Mucosa of stomach (tissue), 1 donor: ENCODE data around the gene BAIAP2.
"Not testable (repeated sequence)": the region's sequence is repeated elsewhere in the genome, so short reads cannot be mapped to it uniquely, and the experiment has no call there.

Experiments
- H3K27me3 ChIP-seq: one replicate; pipeline ENCODE4 v1.7.0; 2013; ENCODE audit warnings: mild to moderate bottlenecking, low read length; ENCODE audit not compliant: control insufficient read depth, insufficient read depth
- H3K36me3 ChIP-seq: one replicate; pipeline ENCODE4 v1.7.0; 2013; ENCODE audit warnings: low read length; ENCODE audit not compliant: control insufficient read depth, insufficient read depth
- H3K4me1 ChIP-seq: one replicate; pipeline ENCODE4 v1.7.0; 2013; ENCODE audit warnings: mild to moderate bottlenecking, low read length; ENCODE audit not compliant: control insufficient read depth, insufficient read depth
- H3K4me3 ChIP-seq: one replicate; pipeline ENCODE4 v1.7.0; 2013; ENCODE audit warnings: low read length
- H3K9ac ChIP-seq: one replicate; pipeline ENCODE4 v1.7.0; 2013; ENCODE audit warnings: mild to moderate bottlenecking, low read length, moderate library complexity
- H3K9me3 ChIP-seq: one replicate; pipeline ENCODE4 v1.7.0; 2013; ENCODE audit warnings: mild to moderate bottlenecking, low read length, moderate library complexity; ENCODE audit not compliant: control insufficient read depth
- donor health status: Pancreatic carcinoma.

The BAIAP2 gene

GRCh38 chr17:81148986-81149533 is 114.1 kb downstream of the BAIAP2 start:
- Histone ChIP-seq H3K9me3 (no peaks in the 10 kb centered on the region), H3K27me3 (no peaks in the 10 kb centered on the region), H3K36me3 (no peaks in the 10 kb centered on the region), H3K4me3 (no peak overlapping the region), H3K9ac (no peak overlapping the region), H3K4me1 (no peaks in the 10 kb centered on the region)

- Histone ChIP-seq H3K9me3 (no peaks in the 10 kb centered on the region), H3K36me3 (no peaks in the 10 kb centered on the region), H3K9ac (no peak overlapping the region), H3K4me3 (no peak overlapping the region), H3K4me1 (no peaks in the 10 kb centered on the region), H3K27me3 (no peaks in the 10 kb centered on the region)
Measured at GRCh38 chr17:81150377-81151077, 115.6 kb downstream of the BAIAP2 start.

GRCh38 chr17:81151278-81151677 is 116.3 kb downstream of the BAIAP2 start:
- no peak overlapping the region for H3K9ac ChIP-seq
- H3K4me1 ChIP-seq, result no peaks in the 10 kb centered on the region
- H3K36me3 ChIP-seq, result no peaks in the 10 kb centered on the region

GRCh38 chr17:81152288-81152828 is 117.4 kb downstream of the BAIAP2 start:
- no peaks in the 10 kb centered on the region for H3K9me3 ChIP-seq
- no peak overlapping the region for H3K9ac ChIP-seq
- no peaks in the 10 kb centered on the region for H3K4me1 ChIP-seq
- H3K27me3 ChIP-seq, result no peaks in the 10 kb centered on the region
- H3K4me3 ChIP-seq, result no peak overlapping the region
- H3K36me3 ChIP-seq, result no peaks in the 10 kb centered on the region

More at GRCh38 chr17:81151278-81151677, 116.3 kb downstream of the BAIAP2 start:
- Histone ChIP-seq H3K4me3 (no peak overlapping the region), H3K9me3 (no peaks in the 10 kb centered on the region), H3K27me3 (no peaks in the 10 kb centered on the region)

- Histone ChIP-seq H3K36me3 (no peaks in the 10 kb centered on the region), H3K9me3 (no peaks in the 10 kb centered on the region), H3K4me1 (no peaks in the 10 kb centered on the region), H3K4me3 (no peak overlapping the region), H3K27me3 (no peaks in the 10 kb centered on the region), H3K9ac (no peak overlapping the region)
Measured at GRCh38 chr17:81153340-81153803, 118.4 kb downstream of the BAIAP2 start.

GRCh38 chr17:81154016-81154415 is 119.1 kb downstream of the BAIAP2 start:
- H3K4me1 ChIP-seq, result not testable (repeated sequence)

DNA sequence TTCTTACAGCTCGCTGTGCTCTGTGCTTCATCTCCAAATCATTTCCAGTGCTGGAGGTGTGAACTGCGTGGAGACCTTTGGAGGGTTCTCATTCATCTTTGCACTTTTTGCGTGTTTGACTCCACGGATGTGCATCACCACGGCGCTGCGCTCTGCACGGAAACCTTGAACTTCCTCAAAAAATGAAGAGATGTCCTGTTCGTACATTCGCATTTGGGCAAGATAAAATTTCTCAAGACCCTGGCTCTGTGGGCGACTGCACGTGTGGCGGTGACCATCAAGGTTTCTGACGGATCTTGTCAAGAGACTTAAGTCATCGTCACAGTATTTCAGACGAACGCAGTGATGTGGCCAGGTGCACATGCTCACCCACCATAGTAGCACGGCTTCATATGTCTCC is 120.0 kb downstream of the BAIAP2 start:
- no peaks in the 10 kb centered on the region for H3K27me3 ChIP-seq

More at GRCh38 chr17:81154016-81154415, 119.1 kb downstream of the BAIAP2 start:
- not testable (repeated sequence) for H3K9ac ChIP-seq, H3K9me3 ChIP-seq, H3K27me3 ChIP-seq, H3K36me3 ChIP-seq, H3K4me3 ChIP-seq

DNA sequence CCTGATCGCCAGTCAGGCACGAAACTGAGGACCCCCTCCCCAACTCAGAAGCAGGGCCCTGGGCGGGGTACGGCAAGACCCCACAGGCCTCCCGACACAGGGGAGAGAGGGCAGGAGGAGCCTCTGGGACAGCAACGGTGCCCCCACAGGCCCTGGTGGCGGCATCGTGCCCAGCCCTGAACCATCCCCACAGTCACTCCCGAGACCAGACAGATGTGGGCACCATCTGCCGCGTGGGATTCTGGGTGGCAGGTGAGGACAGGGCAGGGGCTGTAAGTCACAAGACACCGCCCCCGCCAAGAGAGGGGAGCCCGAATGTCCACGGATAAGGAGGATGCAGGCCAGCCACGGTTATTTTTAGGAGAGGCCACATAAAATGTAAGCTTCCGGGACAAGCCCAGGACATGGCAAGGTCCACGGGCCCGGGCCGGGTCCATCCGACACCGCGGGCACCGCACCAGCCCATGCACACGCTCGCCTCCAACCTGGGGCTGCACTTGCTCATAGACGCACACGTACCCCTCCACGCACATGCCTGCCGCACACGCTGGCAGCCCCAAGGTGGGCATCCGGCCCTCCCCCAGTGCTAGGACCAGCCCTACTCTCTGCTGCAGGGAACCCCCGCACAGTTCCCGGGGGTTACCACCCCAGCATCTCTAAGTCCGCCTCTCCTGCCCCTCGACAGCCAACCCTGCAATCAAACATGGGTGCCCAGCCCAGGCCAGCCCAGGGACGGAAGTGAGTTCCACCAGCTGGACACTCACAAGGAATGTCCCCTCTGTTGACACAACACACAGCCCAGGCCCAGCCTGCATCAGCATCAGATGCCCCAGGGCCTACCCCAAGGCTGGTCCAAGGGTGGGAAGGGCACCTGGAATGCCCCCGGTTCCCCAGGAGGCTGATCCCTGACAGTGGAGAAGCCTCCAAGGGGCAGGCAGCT is 122.2 kb downstream of the BAIAP2 start:
- no peaks in the 10 kb centered on the region for H3K9me3 ChIP-seq
- no peak overlapping the region for H3K4me3 ChIP-seq
- no peak overlapping the region for H3K9ac ChIP-seq
- no peaks in the 10 kb centered on the region for H3K4me1 ChIP-seq
- H3K36me3 ChIP-seq, result no peaks in the 10 kb centered on the region
- H3K27me3 ChIP-seq, result no peaks in the 10 kb centered on the region

More for the DNA sequence above, 120.0 kb downstream of the BAIAP2 start:
- H3K4me3 ChIP-seq, result no peak overlapping the region
- no peak overlapping the region for H3K9ac ChIP-seq
- H3K36me3 ChIP-seq, result no peaks in the 10 kb centered on the region
- H3K9me3 ChIP-seq, result no peaks in the 10 kb centered on the region
- H3K4me1 ChIP-seq, result no peaks in the 10 kb centered on the region

DNA sequence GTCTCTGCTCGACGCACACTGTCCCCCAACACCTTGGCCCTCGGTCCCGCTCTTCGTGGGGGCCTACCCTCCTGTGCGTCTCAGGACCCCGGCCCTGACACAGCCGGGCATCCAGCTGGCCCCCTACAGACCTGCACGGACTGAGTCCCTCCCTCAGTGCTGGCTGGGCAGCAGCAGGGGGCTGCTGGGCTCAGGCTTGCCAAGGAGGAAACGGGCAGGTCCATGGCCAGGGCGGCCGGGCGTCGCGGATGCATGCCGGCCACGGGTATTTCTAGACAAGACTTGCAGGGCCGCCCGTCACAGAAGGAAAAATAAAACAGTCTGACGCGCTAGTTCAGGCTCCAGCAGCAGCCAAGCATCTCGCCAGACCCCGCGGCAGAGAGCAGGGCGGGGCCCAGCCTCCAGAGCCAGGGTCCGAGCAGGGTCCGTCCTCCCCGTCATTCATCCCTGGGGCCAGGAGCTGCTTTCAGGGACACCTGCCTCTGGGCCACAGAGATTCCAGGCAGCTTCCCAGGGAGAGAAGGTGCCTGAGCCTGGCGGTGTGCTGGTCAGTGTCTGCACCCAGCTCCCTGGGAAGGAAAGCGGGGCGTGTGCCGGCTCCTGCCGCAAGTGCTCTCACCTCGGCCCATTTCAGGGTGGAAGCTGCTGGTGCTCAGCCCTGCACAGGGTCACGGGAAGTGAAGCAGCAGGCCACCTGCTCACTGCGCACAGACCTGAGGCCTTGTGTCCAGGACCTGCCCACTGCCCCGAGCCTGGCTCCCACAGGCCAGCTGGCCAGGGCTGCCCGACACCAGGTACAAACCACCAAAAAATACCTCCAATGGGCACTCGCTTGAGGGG is 123.1 kb downstream of the BAIAP2 start:
- no peaks in the 10 kb centered on the region for H3K27me3 ChIP-seq
- no peaks in the 10 kb centered on the region for H3K4me1 ChIP-seq
- no peak overlapping the region for H3K4me3 ChIP-seq
- no peaks in the 10 kb centered on the region for H3K9me3 ChIP-seq
- H3K9ac ChIP-seq, result no peak overlapping the region
- no peaks in the 10 kb centered on the region for H3K36me3 ChIP-seq

DNA sequence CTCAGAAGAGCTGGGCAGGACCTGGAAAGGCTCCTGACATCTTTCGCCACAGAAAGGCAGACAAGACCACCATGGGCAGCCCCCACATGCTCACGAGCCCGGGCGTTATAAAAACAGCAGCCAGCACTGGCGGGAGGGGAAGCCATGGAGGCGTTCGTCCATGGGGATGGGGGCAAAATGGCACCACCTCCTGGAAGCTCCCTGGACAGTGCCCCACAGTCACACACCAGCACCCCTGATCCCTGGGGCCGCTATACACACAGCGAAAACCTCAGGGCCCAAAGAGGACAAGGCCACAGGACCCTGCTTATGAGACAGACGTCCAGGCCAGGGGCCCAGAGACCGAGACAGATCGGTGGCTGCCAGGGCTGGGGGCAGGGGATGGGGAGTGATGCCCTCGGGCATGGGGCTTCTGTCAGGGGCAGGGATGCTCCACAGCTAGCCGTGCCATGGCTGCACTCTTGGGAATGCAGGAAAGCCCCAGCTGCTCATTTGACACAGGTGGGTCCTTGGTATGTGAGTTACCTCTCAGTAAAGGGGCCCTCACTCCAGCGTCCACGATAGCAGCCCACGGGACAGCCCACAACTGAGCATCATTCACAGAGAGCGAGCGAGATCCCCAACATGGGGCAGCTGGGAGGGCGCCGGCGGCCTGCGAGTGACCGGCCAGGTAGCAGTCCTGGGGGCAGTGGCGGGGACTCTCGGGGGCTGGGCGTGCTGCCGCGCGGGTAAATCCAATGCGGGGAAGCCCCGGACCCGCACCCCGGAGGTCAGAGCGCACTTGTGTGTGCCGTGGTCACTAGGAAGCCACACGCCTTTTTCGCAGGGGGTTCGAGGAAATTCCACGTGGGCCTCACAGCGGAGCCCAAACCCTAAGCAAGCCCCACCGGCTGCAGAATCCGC is 124.0 kb downstream of the BAIAP2 start:
- Histone ChIP-seq H3K4me1 (no peaks in the 10 kb centered on the region), H3K9me3 (no peaks in the 10 kb centered on the region), H3K27me3 (peaks cover 4% of the 10 kb centered on the region), H3K9ac (no peak overlapping the region), H3K36me3 (no peaks in the 10 kb centered on the region), H3K4me3 (no peak overlapping the region)
